GM18909 (cell line): Measurements from ENCODE around the gene TNS3.

Experiments used
- ATAC-seq: cut with Tn5 transposase; IDR thresholded peaks from one replicate; pipeline ENCODE4 v1.9.1; 2021; ENCODE audit warnings: mild to moderate bottlenecking; ENCODE audit not compliant: unreplicated experiment, poor library complexity

Gene TNS3

DNA sequence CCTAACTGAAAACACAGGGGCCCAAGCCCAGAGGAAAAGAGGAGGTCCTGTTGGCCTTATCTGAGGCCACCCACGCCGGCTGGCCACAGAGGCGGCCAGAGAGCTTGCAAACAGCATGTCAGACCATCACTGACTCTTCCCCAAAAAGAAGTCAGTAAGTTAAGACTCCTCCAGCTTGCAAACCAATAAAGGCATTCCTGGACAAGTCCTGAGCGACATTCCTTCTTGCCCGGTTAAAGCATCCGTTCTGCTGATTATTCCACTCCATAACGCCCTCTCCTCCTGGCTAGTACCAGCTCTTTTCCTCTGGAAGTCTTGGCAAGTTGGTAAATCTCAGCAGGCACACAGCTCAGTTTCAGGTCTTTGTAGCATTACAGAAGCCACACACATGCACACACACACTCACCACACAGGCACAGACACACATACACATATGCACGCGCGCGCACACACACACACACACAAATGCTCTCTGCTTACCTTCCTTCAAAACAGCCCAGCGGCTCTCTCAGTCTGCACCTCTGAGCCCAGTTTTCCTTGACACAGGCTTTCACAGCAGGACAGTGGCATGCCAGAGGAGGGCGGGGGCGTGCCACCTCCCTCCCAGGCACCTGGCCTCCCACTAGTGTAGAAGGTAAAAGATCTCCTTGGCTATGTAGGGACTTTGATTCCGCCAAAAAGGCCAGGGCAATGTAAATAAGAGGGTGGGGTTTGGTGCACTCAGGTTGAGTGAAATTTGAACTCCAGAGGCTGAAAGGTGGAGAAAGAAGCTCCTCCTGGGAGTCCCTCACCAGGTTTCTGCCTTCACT, 201.4 kb downstream of the TNS3 start:
- ATAC-seq: no peak

DNA sequence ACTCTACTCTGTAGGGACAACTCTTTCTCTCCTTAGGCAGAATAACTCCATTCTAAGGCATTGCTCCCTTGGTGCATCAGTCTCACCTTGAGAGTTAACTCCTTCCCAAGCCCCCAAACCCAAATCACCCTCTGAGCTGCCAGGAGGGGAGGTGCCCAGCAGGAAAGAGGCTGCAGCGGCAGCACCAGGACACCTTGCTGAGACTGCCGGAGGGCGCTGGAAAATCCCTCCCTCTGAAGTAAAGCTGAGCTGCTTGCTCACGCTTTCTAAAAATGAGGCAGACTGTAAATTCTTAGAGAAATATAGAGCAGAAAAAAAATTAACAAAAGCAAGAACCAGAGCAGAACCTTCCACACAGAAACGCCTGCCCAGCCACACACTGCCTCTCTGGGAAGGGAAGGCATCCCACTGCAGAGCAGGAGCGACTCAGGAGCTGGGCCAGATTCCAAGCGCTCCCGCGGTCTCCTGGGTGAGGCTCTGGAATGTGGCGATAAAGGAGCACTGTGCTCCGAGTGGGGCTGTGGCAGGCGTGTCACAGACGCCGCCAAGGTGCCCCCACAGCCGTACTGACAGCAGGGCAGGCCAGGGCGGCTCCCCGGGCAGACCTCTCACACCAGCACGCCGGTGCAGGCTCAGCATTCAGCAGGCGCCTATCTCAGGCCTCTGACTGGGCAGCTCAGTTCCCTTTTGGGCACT, 202.1 kb downstream of the TNS3 start:
- no peak for ATAC-seq

DNA sequence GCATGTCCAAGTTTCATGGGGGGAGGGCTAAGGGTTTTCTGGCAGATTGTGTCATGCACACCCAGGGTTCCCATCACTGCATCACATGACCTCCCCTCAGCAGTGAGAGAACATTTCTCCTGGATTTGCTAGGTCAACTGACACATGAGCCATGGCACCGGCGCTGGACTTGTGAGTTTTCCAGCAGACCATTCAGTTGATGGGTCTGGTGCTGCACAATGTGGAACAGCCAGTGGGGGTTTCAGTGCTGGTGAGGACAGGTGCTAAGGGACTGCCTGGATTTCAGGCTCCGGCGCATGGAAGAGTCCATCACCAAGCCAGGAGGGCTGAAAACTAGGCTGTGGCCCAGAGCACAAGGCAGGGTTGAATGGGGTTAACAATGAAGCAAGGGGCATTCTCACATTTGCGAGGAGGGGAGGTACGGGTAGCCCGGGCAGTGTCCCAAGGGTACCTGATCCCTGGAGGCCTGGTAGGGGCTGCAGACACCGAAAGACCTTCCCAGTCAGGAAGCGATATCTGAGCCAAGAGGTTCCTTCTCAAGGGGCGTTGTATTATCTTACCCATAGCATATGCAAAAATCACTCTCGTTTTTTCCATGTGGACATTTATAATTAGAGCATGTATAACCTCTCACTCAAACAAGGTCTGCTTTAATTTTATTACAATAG, 203.0 kb downstream of the TNS3 start:
- ATAC-seq: no peak

DNA sequence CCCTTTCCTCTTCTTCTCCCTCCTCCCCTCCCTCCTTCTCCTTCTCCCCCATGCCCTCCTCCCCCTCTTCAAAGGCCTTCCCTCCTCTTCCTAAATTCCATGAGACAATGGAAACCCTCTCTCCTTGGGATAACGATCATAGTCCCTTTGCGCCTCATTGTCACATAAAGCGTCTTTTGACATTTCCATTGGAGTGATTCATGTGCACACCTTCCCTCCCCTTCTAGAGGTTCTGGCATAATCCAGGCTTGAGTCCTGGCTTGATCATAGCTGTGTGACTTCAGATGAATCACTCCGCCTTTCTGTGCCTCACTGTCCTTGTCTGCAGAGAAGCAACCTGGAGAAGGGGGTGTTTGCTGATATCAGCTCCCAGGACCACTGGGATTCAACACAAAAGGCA, 204.2 kb downstream of the TNS3 start:
- no peak for ATAC-seq

DNA sequence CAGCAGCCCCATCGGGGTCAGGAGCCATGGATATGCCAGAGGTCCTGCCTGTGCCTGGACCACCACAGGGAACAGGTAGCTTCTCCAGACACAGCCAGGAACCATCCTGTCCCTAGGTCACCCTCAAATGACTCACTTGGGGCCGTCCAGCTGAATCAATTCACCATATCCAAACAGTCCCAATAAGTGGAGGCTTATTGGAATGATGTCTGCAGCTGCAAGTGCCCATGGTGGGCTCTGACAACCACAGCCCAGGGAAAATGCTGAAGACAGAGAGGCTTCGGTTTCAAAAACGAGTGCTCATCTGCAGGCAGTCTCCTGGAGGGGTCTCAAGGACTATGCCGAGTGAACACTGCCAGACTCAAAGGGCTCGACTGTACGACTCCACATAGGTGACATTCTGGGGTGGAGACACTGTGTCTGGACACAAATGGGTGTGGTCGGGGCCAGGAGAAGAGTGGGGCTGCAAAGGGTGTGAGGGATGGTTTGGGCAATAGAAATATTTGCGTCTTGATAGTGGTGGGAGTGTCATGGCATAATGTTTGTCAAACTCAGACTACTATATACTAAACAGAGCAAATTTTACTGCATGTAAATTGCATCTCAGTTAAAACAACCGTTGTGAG, 204.8 kb downstream of the TNS3 start:
- ATAC-seq: no peak

DNA sequence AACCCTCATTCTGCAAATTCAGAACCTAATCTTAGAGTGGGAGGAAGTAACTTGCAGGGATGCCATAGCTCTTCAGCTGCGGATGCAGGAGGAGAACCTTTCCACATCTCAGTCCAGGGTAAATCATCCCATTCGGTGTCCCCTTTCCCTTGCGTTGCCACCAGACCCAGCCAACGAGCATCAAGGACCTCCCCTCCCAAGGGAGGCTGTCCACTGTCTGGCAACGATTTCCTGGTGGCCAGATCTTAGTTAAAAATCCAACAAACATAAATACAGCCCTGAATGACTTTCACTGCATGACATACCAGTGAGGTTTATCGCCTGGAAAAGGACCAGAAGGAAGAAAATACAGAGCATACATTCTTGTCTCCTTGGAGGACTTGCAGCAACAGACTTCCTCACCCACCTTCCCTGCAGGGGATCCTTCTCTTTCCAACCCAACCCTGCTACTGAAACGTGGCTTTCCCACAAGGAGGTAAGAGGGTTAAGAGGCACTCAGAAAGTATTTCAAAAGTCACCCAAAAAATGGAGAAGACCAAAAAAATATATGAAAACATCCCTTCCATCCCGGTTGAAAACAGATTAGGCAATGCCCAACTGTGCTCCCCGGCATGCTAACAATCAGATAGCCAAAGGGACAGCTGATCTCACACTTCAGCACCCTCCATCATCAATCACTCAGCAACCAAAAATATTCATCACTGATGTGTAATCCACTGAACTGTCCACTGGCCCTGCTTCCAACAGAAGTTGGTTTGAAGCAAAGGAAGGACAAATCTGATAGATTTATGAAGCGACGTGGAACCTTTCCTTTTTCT, 206.6 kb downstream of the TNS3 start:
- ATAC-seq: no peak

DNA sequence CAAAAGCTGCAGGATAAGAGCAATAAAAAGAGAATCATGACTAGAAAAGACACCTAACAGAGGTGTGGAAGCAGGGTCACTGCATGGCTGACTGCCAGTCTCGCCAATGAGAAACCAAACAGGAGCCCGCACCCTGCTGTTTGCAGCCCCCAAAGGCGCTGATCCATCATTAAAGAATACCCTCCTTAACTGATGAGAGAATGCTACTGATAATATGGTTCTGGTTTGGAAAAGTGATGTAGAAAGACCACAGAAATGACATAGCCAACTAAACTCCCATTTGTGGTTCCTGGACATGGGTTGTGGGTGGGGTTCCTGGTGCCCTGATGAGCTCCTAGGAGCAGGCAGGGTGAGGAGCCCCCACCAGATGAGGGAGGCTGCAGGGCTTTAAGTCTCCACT, 207.4 kb downstream of the TNS3 start:
- no peak for ATAC-seq

DNA sequence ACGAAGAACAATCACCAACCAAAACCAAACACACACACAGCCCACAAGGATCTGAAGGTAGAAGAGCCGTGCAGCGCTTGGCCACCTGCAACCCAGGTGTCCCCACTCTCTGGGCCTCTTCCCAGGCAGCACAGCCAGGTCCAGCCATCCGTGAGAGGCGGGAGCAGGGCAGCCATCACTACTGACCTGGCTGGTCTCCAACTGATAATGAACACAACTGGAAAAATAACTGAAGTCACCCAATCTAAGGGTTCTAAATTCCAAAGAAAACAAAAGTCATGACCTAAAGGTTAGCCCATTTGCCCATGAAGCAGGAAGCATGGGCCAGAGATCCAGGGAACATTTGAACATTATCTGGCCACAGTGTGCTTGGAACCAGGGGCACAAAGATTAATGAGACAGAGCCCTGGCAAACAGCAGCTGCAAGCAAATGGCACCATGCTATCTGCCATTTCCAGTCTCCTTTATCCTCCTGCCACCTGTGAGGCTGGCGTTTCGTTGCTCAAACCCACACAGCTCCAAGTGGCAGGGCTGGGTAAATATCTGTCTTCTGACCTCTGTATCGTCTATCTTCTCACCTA, 207.9 kb downstream of the TNS3 start:
- ATAC-seq: no peak

DNA sequence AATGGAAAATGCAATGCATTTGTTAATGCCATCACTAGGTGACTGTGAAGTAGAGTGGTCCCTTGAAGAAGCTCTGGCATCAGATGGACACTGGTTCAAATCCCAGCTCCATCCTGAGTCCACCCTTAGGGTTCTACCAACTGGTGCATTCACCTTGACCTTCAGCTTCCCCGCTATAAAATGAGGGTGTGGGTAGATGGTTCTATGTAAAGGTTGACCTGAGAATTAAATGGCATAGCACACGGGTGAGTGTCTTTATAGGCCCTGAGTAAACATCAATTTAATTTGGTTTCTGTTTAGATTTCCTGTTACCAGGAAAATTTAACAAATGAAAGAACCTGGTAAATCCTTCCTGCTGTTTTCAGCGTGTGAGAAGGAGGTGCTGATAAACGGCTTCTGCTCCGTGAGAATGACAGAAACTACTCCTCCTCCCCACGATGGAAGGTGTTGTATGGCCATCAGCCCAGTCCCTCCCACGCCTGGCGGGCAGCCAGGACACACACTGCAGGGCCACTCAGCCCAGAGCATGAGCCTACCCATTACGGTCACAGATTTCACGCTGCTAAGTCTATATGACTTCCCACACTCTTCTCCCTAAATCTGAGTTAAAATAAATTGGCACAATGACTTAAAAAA, 210.1 kb downstream of the TNS3 start:
- ATAC-seq: no peak

DNA sequence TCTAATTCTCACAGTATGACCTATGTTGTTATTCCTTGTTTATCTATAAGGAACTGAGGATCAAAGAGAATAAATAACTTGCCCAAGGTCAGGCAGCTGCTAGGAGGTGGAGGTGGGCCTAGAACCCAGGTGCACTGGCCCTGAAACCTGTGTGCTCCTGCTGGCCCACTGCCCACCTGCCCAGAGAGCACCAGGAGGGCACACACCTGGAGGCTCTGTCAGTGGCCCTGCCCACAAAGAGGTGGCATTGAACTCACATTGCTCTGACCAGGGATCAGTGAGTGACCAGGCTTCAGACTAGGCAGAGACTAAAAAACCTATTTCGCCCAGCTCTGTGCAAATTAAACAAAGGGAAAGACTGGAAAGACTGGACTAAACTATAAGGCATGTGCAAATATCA, 210.6 kb downstream of the TNS3 start:
- no peak for ATAC-seq

DNA sequence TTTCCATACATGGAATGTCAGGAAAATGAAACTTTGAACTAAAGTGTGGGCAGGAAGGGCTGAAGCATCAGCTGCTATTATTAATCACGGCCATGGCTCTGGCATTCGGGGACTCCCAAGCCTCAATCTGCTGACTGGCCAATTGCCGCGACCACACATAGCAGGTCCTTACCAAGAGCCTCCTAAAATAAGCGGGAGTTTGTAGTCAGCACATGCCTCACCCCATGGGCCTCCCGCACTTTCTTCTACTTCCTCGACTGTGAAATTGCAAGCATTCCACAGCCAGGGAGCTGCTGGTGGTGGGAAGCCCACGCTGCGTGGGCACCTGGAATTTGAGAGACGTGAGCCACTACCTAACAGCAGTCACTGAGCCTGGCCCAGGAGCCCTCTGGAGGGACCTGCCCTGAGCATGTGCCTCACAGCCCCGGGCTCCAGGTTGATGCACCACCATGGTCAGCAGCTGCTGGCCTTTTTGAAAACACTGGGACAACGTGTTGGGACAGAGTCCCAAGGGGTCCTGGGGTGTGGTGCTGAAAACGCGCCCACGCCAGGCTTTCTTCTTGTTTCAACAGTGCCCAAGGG, 211.4 kb downstream of the TNS3 start:
- ATAC-seq: no peak

DNA sequence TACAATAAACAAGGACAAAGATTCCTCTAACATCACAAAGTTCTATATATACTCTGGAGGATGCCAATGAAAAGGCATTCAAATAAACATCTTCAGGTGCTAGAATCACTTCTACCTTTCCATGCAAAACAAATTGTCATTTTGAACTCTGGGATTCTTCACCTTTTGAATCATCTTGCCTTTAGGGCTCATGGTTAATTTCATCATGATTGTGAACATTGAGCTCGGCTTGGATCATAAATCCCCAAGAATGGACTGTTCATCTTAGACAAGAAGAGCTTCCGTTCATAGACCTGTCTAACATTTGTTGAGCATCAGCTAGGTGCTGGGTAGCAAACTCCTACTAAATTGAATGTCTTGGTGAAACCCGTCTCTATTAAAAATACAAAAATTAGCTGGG, 212.2 kb downstream of the TNS3 start:
- no peak for ATAC-seq

DNA sequence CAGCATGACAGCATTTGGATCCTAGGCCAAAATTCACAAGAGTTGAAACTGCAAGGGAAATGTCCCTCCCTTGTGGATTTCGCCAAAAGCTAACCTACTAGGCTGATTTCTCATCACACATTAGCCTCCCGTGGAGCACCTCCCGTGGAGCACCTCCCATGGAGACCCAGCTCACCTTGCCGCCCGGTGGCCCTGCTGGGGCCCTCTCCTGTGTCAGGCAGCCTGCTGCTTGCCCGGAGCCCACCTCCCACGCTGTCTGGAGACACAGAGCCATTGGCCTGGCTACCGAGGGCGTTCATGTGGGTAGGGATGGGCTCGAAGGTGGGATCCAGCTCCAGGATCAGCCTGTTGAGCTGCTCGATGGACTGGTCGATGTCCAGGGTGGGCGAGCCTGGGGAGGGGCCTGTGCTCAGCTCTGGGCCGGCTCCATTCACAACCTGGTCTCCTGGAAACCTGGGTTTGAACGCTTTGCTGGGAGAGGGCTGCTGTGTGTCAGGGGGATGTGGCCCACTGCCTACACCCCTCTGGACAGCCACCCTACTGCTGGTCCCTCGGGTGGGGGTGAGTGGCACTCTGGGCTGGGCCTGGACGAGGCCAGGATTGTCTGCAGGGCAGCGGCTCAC, 213.6 kb downstream of the TNS3 start:
- ATAC-seq: no peak

DNA sequence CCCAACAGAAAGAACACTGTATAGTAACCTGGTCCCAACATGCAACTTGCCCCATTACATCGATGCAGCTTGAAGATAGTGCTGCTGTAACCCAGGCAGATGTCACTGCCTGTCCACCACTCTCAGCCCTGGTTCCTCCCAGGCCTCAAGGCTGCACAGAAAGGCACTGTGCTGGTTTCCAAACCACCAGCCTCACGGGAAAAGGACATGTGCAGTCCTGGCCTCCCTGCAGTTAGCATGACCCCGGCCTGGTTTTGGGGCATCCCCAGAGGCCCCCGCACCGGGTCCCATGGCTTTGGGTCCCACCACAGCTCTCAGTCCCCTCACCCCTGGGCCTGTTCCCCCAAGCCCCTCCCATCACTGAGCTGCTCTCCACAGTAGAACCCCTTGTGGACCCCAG, 214.5 kb downstream of the TNS3 start:
- ATAC-seq: no peak

DNA sequence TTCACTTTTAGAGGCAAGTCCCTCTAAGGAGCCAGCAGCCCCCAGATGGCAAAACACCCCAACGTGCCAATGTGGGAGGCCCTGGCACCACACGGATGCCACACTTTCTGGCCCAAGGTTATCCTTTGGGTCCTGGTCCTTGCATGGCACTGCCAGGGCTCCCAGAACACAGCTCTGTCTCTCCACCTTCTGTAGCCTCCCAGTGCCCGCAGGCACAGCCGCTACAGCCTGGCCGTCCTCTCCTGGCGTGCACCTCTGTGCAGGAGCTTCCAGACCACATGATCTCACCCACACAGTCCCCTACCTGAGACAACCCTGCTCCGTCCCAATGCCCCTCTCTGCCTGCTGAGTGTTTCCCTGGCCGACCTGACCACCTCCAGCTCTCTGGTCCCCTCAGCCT, 215.0 kb downstream of the TNS3 start:
- no peak for ATAC-seq

DNA sequence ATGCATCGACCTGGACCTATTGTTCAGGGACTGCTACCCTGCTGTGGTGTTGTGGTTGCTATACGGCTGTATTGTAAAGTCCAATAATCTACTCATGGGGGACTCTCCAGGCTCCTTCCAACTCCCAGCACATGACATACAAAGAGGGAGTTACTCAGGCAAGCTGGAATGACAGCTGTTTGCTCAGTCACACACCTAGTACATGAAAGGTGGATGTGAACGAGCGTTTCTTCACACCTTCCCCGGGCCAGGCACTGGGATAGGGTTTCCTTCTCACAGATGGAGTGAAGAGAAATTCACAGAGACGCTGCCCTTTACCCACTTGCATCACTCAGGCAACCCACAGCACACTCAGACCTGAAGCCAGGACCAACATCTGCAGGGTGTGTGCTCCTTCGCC, 215.7 kb downstream of the TNS3 start:
- no peak for ATAC-seq

DNA sequence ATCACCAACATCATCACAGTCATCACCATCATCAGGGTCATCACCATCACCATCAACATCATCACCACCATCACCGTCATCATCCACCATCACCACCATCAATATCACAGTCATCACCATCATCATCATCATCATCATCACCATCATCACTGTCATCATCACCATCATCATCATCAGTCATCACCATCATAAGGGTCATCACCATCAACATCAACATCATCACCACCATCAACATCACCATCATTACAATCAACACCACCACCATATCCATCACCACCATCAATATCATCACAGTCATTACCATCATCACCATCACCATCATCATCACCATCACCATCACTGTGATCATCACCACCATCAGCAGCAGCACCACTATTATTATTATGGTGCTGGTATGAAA, 218.9 kb downstream of the TNS3 start:
- ATAC-seq: no peak

DNA sequence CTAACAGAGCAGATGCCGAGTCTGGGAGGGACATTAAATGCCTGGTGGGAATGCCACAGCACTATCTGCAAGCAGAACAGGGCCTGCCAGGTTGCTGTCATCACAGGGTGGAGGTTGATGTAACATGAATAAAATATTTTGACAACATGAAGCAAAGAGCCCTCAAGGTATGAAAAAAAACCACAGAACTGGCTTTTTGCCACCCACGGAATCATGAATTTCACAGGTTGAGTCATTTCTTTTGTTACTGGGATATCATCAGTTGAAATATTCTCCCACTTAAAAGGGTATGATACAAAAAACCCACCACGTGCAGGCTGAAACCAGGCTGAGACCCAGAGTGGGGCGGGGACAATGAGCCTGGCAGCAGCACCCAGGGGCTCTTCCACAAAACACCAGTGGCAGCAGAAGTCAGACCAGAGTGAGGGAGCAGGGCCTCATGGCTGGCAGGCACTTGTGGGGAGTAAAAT, 220.1 kb downstream of the TNS3 start:
- ATAC-seq: no peak
